ENCODE results near the gene BTN1A1.
A peak's percentile ranks its signal among the peaks of the same experiment; 100 is the strongest.

DNA sequence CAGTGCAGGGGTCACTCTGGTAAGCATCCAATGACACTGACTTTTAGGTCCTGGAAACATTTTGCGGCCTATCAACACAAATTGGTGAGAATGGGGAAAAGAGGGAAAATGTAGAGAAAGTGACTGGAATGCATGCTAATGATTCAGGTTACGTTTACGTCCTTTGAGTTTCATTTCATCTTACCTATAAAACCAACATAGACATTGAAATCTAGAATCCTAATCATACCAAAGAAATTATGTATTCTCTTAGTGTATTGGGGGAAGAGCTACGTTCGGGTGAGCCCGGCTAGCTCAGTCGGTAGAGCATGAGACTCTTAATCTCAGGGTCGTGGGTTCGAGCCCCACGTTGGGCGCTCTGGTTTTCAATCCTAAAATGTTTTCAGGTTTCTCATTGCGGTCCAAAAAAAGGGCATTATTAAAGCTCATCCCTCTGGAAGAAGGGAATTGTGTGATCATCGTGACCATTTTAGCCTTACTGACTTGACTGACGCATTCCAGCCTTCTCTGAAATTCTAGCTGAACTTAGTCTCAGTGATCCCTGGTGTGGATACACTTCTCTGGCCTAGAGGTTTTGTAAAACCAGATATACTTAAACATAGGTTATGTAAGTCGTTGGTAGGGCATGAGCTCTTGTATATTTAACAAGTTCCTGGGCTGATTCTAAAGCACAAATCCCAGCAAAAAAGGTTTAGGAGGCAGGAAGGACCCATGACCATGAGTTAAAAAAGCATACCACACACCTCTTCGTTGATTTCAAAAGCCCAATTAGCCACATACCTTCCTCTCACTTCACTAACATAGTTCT lies 56.4 kb downstream of the BTN1A1 start:
- TF ChIP-seq, protein P1, sequence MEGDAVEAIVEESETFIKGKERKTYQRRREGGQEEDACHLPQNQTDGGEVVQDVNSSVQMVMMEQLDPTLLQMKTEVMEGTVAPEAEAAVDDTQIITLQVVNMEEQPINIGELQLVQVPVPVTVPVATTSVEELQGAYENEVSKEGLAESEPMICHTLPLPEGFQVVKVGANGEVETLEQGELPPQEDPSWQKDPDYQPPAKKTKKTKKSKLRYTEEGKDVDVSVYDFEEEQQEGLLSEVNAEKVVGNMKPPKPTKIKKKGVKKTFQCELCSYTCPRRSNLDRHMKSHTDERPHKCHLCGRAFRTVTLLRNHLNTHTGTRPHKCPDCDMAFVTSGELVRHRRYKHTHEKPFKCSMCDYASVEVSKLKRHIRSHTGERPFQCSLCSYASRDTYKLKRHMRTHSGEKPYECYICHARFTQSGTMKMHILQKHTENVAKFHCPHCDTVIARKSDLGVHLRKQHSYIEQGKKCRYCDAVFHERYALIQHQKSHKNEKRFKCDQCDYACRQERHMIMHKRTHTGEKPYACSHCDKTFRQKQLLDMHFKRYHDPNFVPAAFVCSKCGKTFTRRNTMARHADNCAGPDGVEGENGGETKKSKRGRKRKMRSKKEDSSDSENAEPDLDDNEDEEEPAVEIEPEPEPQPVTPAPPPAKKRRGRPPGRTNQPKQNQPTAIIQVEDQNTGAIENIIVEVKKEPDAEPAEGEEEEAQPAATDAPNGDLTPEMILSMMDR (IDR thresholded peaks at IDR 0.05), result no peak
- no peak for TF ChIP-seq EP300 (IDR thresholded peaks at IDR 0.05)
- no peak for TF ChIP-seq POLR2A (IDR thresholded peaks at IDR 0.05)
- peak in 1 of 3 donors; percentile 27 for TF ChIP-seq POLR2AphosphoS5 (IDR thresholded peaks at IDR 0.05)
